SK-N-SH (cell line): ENCODE measurements around the gene CDKAL1.

Experiments
- CTCF ChIP-seq: fragments of 200-600 bp; sonication (generic); IDR thresholded peaks from 2 replicates; pipeline ENCODE4 v1.6.1; 2017; ENCODE audit warnings: antibody characterized with exemption, mild to moderate bottlenecking, moderate library complexity
- NRF1 ChIP-seq: IDR thresholded peaks from 2 replicates; pipeline ENCODE4 v1.6.1; 2012; ENCODE audit warnings: low read depth, mild to moderate bottlenecking, low read length

GRCh38 chr6:21144928-21145327 is 610.7 kb downstream of the CDKAL1 start:
- no peak for TF ChIP-seq CTCF
- no peak for TF ChIP-seq NRF1
